Suprapubic skin (tissue), 4 donors: Measurements from ENCODE around the gene LCN15. TPM values are rescaled to one million over a fixed set of nuclear protein-coding genes. Genes with fewer than 3 reads are reported as not detected.

Experiments used
- DNase-seq, 2 donors: peaks; one replicate each; pipeline ENCODE4 v3.0.0-alpha.2; 2019; ENCODE audit warnings: low spot score in 2 of 2
- H3K27ac ChIP-seq: fragments of 200-600 bp; sonication (generic); one replicate; pipeline ENCODE4 v1.5.1; 2019
- H3K27me3 ChIP-seq: fragments of 200-600 bp; sonication (generic); one replicate; pipeline ENCODE4 v1.5.1; 2019
- H3K36me3 ChIP-seq: fragments of 200-600 bp; sonication (generic); one replicate; pipeline ENCODE4 v1.5.1; 2019
- H3K4me1 ChIP-seq: fragments of 200-600 bp; sonication (generic); one replicate; pipeline ENCODE4 v1.5.1; 2019
- H3K4me3 ChIP-seq: fragments of 200-600 bp; sonication (generic); one replicate; pipeline ENCODE4 v1.5.1; 2019; ENCODE audit warnings: mild to moderate bottlenecking
- H3K9me3 ChIP-seq: fragments of 200-600 bp; sonication (generic); one replicate; pipeline ENCODE4 v1.5.1; 2019
- CTCF ChIP-seq, 2 donors: fragments of 200-600 bp in 1 of 2; fragments of 450-650 bp in 1 of 2; sonication (generic) in 1 of 2; IDR thresholded peaks; one replicate each; pipeline ENCODE4 v1.5.1; 2016 to 2019; ENCODE audit warnings: antibody characterized with exemption in 2 of 2, mild to moderate bottlenecking in 1 of 2, moderate library complexity in 1 of 2
- EP300 ChIP-seq: sonication (generic); formaldehyde crosslinking; IDR thresholded peaks from one replicate; pipeline ENCODE4 v1.6.1; 2017; ENCODE audit warnings: antibody characterized with exemption
- POLR2A ChIP-seq, 2 donors: fragments of 450-650 bp; IDR thresholded peaks; one replicate each; pipeline ENCODE4 v1.6.1; 2017; ENCODE audit warnings: antibody characterized with exemption in 2 of 2, mild to moderate bottlenecking in 2 of 2, moderate library complexity in 2 of 2
- POLR2AphosphoS5 ChIP-seq, 3 donors: sonication (generic); formaldehyde crosslinking; IDR thresholded peaks; one replicate each; pipeline ENCODE4 v1.6.1; 2017; ENCODE audit warnings: antibody characterized with exemption in 3 of 3
- WGBS: methylation state at CpG from one replicate; pipeline ENCODE4 v1.1.5; 2018; 5-methylcytosine and 5-hydroxymethylcytosine counted together
- total RNA-seq, 4 donors: library from RNA; depleted of rRNA; stranded (reverse); fragments of >200 nt; gene quantifications; one replicate each; pipeline ENCODE4 v1.1.0, GENCODE V29; 2016

LCN15 gene
- total RNA-seq, 4 donors from 2014 or later: 0.21 TPM; not detected in 3

- TF ChIP-seq POLR2AphosphoS5 (IDR thresholded peaks at IDR 0.05) (no peak), EP300 (no peak), POLR2A (IDR thresholded peaks at IDR 0.05) (no peak), CTCF (IDR thresholded peaks at IDR 0.05) (no peak)
These were observed 34.4 kb downstream of the LCN15 start for GRCh38 chr9:136729926-136730325.

GRCh38 chr9:136729144-136729543, 35.2 kb downstream of the LCN15 start:
- Histone ChIP-seq H3K9me3 (no peaks in the 10 kb centered on the region), H3K4me1 (peaks cover 50% of the 10 kb centered on the region), H3K4me3 (peak overlapping the region; percentile 92), H3K27ac (no peak overlapping the region), H3K27me3 (no peaks in the 10 kb centered on the region), H3K36me3 (peaks cover 22% of the 10 kb centered on the region)
- 80% methylated on average over 1 of the region's 7 CpGs for WGBS
- TF ChIP-seq CTCF (IDR thresholded peaks at IDR 0.05) (no peak), POLR2AphosphoS5 (IDR thresholded peaks at IDR 0.05) (no peak), POLR2A (IDR thresholded peaks at IDR 0.05) (no peak), EP300 (no peak)
- DNase-seq: no peak

More at GRCh38 chr9:136729926-136730325, 34.4 kb downstream of the LCN15 start:
- Histone ChIP-seq H3K27ac (no peak overlapping the region), H3K9me3 (no peaks in the 10 kb centered on the region), H3K36me3 (peaks cover 14% of the 10 kb centered on the region), H3K27me3 (no peaks in the 10 kb centered on the region), H3K4me1 (peaks cover 43% of the 10 kb centered on the region), H3K4me3 (no peak overlapping the region)
- no peak for DNase-seq
- 85% methylated on average over 6 of the region's 8 CpGs for WGBS

GRCh38 chr9:136728548-136729123, 35.7 kb downstream of the LCN15 start:
- Histone ChIP-seq H3K27ac (peak overlapping the region; percentile 80), H3K27me3 (no peaks in the 10 kb centered on the region), H3K4me1 (peaks cover 50% of the 10 kb centered on the region), H3K36me3 (peaks cover 27% of the 10 kb centered on the region), H3K4me3 (peak overlapping the region; percentile 92), H3K9me3 (no peaks in the 10 kb centered on the region)
- 60% methylated on average over 1 of the region's 53 CpGs for WGBS
- TF ChIP-seq POLR2A (IDR thresholded peaks at IDR 0.05) (no peak), CTCF (IDR thresholded peaks at IDR 0.05) (no peak), POLR2AphosphoS5 (IDR thresholded peaks at IDR 0.05) (no peak), EP300 (no peak)
- DNase-seq: no peak

- peak overlapping the region; percentile 92 for H3K4me3 ChIP-seq
- no peaks in the 10 kb centered on the region for H3K9me3 ChIP-seq
- H3K36me3 ChIP-seq: peaks cover 32% of the 10 kb centered on the region
- peak overlapping the region; percentile 80 for H3K27ac ChIP-seq
- DNase-seq: peak; percentile 94 to 96
- WGBS: no CpG with 5 or more reads among the region's 66 CpGs
- peaks cover 51% of the 10 kb centered on the region for H3K4me1 ChIP-seq
- TF ChIP-seq POLR2AphosphoS5 (IDR thresholded peaks at IDR 0.05): peak; percentile 78 to 100 (median 98)
- no peak for TF ChIP-seq EP300
- peak; percentile 94 to 96 for TF ChIP-seq CTCF (IDR thresholded peaks at IDR 0.05)
- TF ChIP-seq POLR2A (IDR thresholded peaks at IDR 0.05): peak; percentile 98
- H3K27me3 ChIP-seq: no peaks in the 10 kb centered on the region
These were observed 36.2 kb downstream of the LCN15 start for GRCh38 chr9:136728080-136728547.

DNA sequence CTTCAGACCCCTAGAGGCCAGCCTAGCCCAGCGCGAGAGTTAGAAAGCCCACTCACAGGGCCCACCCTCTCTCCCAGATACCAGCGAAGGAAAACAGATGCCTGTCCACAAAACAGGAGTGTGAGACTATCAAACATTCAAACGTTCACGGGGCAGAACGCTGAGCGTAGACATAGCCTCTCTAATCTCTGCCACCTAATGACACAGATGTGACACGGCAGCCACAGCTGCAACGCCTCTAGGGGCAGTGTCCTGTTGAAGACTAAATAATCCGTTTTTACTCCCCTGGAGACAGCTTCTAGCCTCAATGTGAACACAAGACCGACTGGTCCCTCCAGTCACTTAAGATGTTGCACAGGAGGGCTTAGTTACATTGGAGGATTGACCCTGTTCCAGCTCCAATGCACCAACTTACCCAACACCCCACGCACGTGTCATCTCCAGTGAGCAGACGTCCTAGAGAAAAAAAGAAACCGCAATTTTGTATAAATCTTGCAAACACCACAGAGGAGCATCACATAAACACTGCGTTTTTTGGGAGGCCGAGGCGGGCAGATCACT, 37.6 kb downstream of the LCN15 start:
- DNase-seq: no peak
- Histone ChIP-seq H3K9me3 (no peaks in the 10 kb centered on the region), H3K4me1 (peaks cover 65% of the 10 kb centered on the region), H3K36me3 (peaks cover 46% of the 10 kb centered on the region), H3K4me3 (peak overlapping the region; percentile 92), H3K27ac (peak overlapping the region; percentile 49), H3K27me3 (no peaks in the 10 kb centered on the region)
- TF ChIP-seq CTCF (IDR thresholded peaks at IDR 0.05) (peak in 1 of 2 donors; percentile 46), POLR2AphosphoS5 (IDR thresholded peaks at IDR 0.05) (no peak)
- WGBS: 23% methylated on average over 18 of the region's 18 CpGs
